ENCODE measurements around the gene LYRM4. TPM values are rescaled to one million over a fixed set of nuclear protein-coding genes. Genes with fewer than 3 reads are reported as not detected.

LYRM4 gene
- total RNA-seq, 1 experiment from 2014 or later: 16.5 TPM

GRCh38 chr6:5159162-5159561 lies 101.6 kb downstream of the LYRM4 start:
- Mint-ChIP-seq H3K27ac (ENCODE audit: unreplicated experiment) (peak overlapping the region; percentile 52), H3K27me3 (ENCODE audit: unreplicated experiment) (no peaks in the 10 kb centered on the region), H3K9me3 (ENCODE audit: low read depth, unreplicated experiment) (no peaks in the 10 kb centered on the region), H3K4me3 (ENCODE audit: low read depth, unreplicated experiment) (no peak overlapping the region), H3K4me1 (ENCODE audit: low read depth, unreplicated experiment) (peaks cover 18% of the 10 kb centered on the region), H3K36me3 (ENCODE audit: insufficient read depth, unreplicated experiment) (peaks cover 7% of the 10 kb centered on the region)
- no peak for TF ChIP-seq CTCF (IDR thresholded peaks at IDR 0.05; ENCODE audit: unreplicated experiment)
- CTCF ChIA-PET: interaction anchor here (1.4 kb wide), 1 partner anchor 11 kb away, joined by 3 read pairs; no protein-coding TSS in a partner anchor
- intact Hi-C loops (cut with micrococcal nuclease; ENCODE audit: unreplicated experiment): no loop called here
- DNase-seq: peak; percentile 17
- BruUV-seq (replicated peaks): no TSS peak

- no peak for DNase-seq
- no peak overlapping the region for H3K4me3 Mint-ChIP-seq (ENCODE audit: low read depth, unreplicated experiment)
- no peak for TF ChIP-seq CTCF (IDR thresholded peaks at IDR 0.05; ENCODE audit: unreplicated experiment)
- no peaks in the 10 kb centered on the region for H3K9me3 Mint-ChIP-seq (ENCODE audit: low read depth, unreplicated experiment)
- BruUV-seq (replicated peaks): no TSS peak
- CTCF ChIA-PET: interaction anchor here (0.7 kb wide), 1 partner anchor 11 kb away, joined by 6 read pairs; no protein-coding TSS in a partner anchor
- peaks cover 18% of the 10 kb centered on the region for H3K4me1 Mint-ChIP-seq (ENCODE audit: low read depth, unreplicated experiment)
- intact Hi-C loops (cut with micrococcal nuclease; ENCODE audit: unreplicated experiment): no loop called here
- no peak overlapping the region for H3K27ac Mint-ChIP-seq (ENCODE audit: unreplicated experiment)
- H3K36me3 Mint-ChIP-seq (ENCODE audit: insufficient read depth, unreplicated experiment): peaks cover 7% of the 10 kb centered on the region
- H3K27me3 Mint-ChIP-seq (ENCODE audit: unreplicated experiment): no peaks in the 10 kb centered on the region
Measured at GRCh38 chr6:5158180-5158579, 102.6 kb downstream of the LYRM4 start.

- BruUV-seq (replicated peaks): no TSS peak
- intact Hi-C loops (cut with micrococcal nuclease; ENCODE audit: unreplicated experiment): no loop called here
- Mint-ChIP-seq H3K27ac (ENCODE audit: unreplicated experiment) (no peak overlapping the region), H3K27me3 (ENCODE audit: unreplicated experiment) (no peaks in the 10 kb centered on the region), H3K4me3 (ENCODE audit: low read depth, unreplicated experiment) (no peak overlapping the region), H3K4me1 (ENCODE audit: low read depth, unreplicated experiment) (peaks cover 18% of the 10 kb centered on the region), H3K36me3 (ENCODE audit: insufficient read depth, unreplicated experiment) (peaks cover 7% of the 10 kb centered on the region), H3K9me3 (ENCODE audit: low read depth, unreplicated experiment) (no peaks in the 10 kb centered on the region)
- no peak for DNase-seq
- no peak for TF ChIP-seq CTCF (IDR thresholded peaks at IDR 0.05; ENCODE audit: unreplicated experiment)
- CTCF ChIA-PET: no interaction called here
Measured at GRCh38 chr6:5157621-5158138, 103.1 kb downstream of the LYRM4 start.

- Mint-ChIP-seq H3K4me1 (ENCODE audit: low read depth, unreplicated experiment) (peaks cover 18% of the 10 kb centered on the region), H3K27me3 (ENCODE audit: unreplicated experiment) (no peaks in the 10 kb centered on the region), H3K27ac (ENCODE audit: unreplicated experiment) (no peak overlapping the region), H3K4me3 (ENCODE audit: low read depth, unreplicated experiment) (no peak overlapping the region), H3K9me3 (ENCODE audit: low read depth, unreplicated experiment) (no peaks in the 10 kb centered on the region), H3K36me3 (ENCODE audit: insufficient read depth, unreplicated experiment) (peaks cover 7% of the 10 kb centered on the region)
- BruUV-seq (replicated peaks): no TSS peak
- TF ChIP-seq CTCF (IDR thresholded peaks at IDR 0.05; ENCODE audit: unreplicated experiment): no peak
- intact Hi-C loops (cut with micrococcal nuclease; ENCODE audit: unreplicated experiment): no loop called here
- no peak for DNase-seq
- CTCF ChIA-PET: no interaction called here
Measured at GRCh38 chr6:5156627-5157026, 104.1 kb downstream of the LYRM4 start.

Data from Calu3 (cell line).